H7 (cell line): ENCODE measurements around the gene JSRP1. TPM values are rescaled to one million over a fixed set of nuclear protein-coding genes. Genes with fewer than 3 reads are reported as not detected.
"Not testable (repeated sequence)": the region's sequence is repeated elsewhere in the genome, so short reads cannot be mapped to it uniquely, and the experiment has no call there.

ENCODE experiments used
- DNase-seq: peaks from one replicate; pipeline ENCODE4 v3.0.0; 2012
- H3K27me3 ChIP-seq: 2 replicates; pipeline ENCODE4 v1.6.0; 2011; ENCODE audit warnings: mild to moderate bottlenecking, low read length; ENCODE audit not compliant: control insufficient read depth, insufficient read depth
- H3K36me3 ChIP-seq: replicated peaks from 2 replicates; pipeline ENCODE4 v1.5.1; 2011; ENCODE audit warnings: low read length; ENCODE audit not compliant: control insufficient read depth, insufficient read depth
- H3K4me3 ChIP-seq: 2 replicates; pipeline ENCODE4 v1.5.1; 2011; ENCODE audit warnings: low read depth, mild to moderate bottlenecking, control low read depth, low read length, moderate library complexity; ENCODE audit not compliant: insufficient read depth
- total RNA-seq: library from RNA; depleted of rRNA; stranded (reverse); fragments of >200 nt; shearing (Covaris generic); gene quantifications from 2 replicates; pipeline ENCODE4 v1.2.3, GENCODE V29; 2014

Gene JSRP1
- total RNA-seq, 1 experiment from 2014 or later: not detected

DNA sequence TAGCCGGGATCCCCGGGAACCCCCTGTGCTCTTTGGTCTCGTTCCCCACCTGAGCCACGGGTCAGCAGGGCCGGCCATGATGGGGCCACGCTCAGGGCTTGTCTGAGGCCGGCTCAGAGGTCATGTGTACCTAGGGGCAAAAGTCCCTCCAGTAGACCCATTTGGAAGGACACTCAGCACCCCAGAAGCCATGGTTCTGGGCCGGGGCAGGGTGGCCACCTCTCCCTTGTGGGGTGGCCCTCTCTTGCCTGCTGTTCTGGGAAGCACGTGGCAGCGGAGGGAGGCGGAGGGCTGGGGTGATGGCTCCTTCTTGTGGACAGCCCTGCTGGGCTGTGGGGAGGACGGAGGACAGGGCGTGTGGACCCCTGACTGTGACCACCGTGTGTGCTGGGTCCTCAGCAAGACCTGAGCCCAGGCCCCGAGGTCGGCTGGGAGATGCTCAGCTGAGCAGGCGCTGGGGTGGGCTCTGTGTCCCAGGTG lies 32.2 kb upstream of the JSRP1 start:
- no peak for DNase-seq
- H3K36me3 ChIP-seq: no peaks in the 10 kb centered on the region
- H3K27me3 ChIP-seq: peaks cover 33% of the 10 kb centered on the region; the same call in 1 of the 2 replicates

GRCh38 chr19:2287585-2288337 lies 31.5 kb upstream of the JSRP1 start:
- peaks cover 36% of the 10 kb centered on the region; the same call in 1 of the 2 replicates for H3K27me3 ChIP-seq
- DNase-seq: no peak
- no peak overlapping the region for H3K4me3 ChIP-seq
- no peaks in the 10 kb centered on the region for H3K36me3 ChIP-seq

More for the DNA sequence above, 32.2 kb upstream of the JSRP1 start:
- no peak overlapping the region for H3K4me3 ChIP-seq

GRCh38 chr19:2286402-2287140 lies 30.4 kb upstream of the JSRP1 start:
- H3K27me3 ChIP-seq: peaks cover 38% of the 10 kb centered on the region
- DNase-seq: no peak
- H3K4me3 ChIP-seq: no peak overlapping the region
- H3K36me3 ChIP-seq: no peaks in the 10 kb centered on the region

GRCh38 chr19:2283835-2284507 lies 27.8 kb upstream of the JSRP1 start:
- peaks cover 14% of the 10 kb centered on the region for H3K27me3 ChIP-seq
- H3K4me3 ChIP-seq: no peak overlapping the region
- no peak for DNase-seq
- H3K36me3 ChIP-seq: no peaks in the 10 kb centered on the region

DNA sequence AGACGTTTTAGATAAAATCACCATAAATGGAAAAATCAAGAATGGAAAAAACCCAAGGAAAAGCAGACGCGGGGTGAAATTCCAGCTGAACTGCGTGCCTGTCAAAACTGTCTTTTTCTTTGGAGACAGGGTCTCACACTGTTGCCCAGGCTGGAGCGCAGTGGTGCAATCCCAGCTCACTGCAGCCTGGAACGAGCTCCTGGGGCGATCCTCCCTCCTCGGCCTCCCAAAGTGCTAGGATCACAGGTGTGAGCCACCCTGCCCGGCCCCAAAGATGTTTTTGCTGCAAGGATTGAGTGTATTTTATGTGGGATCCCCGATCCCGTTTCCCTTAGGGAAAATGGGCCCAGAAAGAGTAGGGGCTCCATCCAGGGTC lies 26.6 kb upstream of the JSRP1 start:
- H3K36me3 ChIP-seq: no peaks in the 10 kb centered on the region
- no peak for DNase-seq
- peaks cover 10% of the 10 kb centered on the region for H3K27me3 ChIP-seq
- H3K4me3 ChIP-seq: no peak overlapping the region; the same call in 1 of the 2 replicates

DNA sequence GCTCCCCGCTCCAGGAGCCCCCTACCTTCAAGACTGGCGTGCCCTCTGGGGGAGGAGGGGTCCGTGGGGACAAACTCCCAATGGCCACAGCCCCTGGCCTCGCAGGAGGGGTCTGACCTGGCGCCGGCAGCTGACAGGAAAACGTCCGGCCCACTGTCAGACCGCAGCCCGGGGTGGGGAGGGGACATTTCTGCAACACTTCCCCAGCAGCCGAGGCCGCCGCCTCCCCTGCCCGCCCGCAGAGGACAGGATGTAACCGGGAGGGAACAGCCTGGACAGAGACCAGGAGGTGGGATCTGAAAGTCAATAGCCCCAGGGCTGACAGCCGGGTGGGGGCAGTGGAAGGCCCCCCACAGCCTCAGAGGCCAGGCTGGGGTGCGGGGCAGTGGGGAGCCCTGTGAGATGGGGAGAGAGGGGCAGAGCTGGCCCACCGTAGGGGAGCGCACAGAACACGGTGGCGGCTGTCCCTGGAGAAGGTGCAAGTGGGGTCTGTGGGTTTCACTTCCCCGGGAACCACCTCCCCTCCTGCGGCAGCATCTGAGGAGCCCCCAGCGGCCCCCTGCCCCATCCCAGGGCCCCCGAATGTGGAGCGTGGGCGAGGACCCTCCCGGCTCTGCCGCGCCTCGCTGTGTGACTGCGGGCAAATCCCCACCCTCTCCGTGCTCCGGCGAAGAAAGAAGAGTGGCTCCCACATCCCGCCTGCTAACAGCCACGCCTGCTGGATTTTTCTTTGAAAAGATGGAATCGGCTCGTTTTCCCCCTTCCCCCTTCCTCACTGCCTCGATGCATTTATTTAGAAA lies 26.0 kb upstream of the JSRP1 start, which contains the start of gene PEAK3:
Gene PEAK3, minus strand, starts transcription at position 114 of the 800 bp plus-strand sequence. CDS start 1,244 bp downstream, outside the sequence.
- Histone ChIP-seq H3K36me3 (no peaks in the 10 kb centered on the region), H3K4me3 (peak within 1 kb of the TSS; percentile 45), H3K27me3 (peaks cover 10% of the 10 kb centered on the region)
- peak; percentile 90 for DNase-seq

DNA sequence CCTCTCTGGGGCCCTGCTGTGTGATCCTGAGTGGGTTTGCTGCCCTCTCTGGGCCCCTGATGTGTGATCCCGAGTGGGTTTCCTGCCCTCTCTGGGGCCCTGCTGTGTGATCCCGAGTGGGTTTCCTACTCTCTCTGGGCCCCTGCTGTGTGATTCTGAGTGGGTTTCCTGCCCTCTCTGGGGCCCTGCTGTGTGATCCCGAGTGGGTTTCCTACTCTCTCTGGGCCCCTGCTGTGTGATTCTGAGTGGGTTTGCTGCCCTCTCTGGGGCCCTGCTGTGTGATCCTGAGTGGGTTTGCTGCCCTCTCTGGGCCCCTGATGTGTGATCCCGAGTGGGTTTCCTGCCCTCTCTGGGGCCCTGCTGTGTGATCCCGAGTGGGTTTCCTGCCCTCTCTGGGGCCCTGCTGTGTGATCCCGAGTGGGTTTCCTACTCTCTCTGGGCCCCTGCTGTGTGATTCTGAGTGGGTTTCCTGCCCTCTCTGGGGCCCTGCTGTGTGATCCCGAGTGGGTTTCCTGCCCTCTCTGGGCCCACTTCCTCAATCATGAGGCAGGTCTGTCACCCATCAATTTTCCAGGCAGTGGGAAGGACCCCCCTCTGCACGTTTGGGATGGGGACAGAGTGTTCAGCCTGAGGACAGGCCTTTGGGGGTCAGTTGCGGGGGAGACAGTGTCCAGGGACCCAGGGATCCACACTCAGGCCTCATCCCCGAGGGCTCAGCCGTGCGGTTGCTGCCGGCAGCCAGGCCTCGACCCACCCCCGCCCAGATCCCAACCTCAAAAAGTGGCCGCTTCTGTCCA lies 25.2 kb upstream of the JSRP1 start:
- H3K4me3 ChIP-seq: peak overlapping the region; percentile 45
- not testable (repeated sequence) for H3K27me3 ChIP-seq, DNase-seq, H3K36me3 ChIP-seq

- H3K4me3 ChIP-seq: no peak overlapping the region
- peaks cover 10% of the 10 kb centered on the region for H3K27me3 ChIP-seq
- peak; percentile 70 for DNase-seq
Observed at GRCh38 chr19:2280633-2281264, 24.5 kb upstream of the JSRP1 start.

DNA sequence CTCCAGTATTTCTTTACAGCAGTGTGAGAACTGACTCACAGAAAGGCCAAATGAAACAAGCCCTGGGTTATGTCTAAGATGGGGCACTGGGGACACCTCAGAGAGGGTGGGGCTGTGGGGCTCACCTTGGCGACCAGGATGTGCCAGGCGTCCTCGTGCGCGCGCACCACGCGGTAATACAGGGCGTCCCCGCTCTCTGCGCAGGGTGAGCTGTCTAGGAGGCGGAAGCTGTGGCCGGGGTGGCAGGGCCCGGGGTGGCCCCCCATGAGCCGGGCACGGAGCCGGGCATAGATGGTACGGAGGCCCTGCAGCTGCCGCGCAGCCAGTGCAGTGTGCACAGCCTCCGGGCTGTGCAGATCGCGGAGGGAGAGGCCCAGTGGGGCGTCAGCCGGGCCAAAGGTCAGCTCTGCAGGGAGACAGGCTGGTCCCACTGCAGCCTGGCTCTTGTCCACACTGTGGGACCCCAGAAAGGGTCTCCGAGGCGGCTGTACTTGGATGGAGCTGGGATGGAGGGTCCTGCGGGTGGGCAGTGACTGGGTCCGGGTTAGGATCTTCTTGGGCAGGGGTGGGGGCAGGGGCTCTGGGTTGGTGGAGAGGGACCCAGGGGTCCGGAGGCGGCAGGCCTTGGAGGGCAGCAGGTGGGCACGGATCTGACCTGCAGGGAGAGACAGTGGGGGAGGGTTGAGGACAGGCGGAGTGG lies 22.4 kb upstream of the JSRP1 start:
- peak; percentile 65 for DNase-seq
- peaks cover 1% of the 10 kb centered on the region for H3K36me3 ChIP-seq
- H3K27me3 ChIP-seq: peaks cover 10% of the 10 kb centered on the region
- H3K4me3 ChIP-seq: no peak overlapping the region

More at GRCh38 chr19:2280633-2281264, 24.5 kb upstream of the JSRP1 start:
- H3K36me3 ChIP-seq: no peaks in the 10 kb centered on the region

DNA sequence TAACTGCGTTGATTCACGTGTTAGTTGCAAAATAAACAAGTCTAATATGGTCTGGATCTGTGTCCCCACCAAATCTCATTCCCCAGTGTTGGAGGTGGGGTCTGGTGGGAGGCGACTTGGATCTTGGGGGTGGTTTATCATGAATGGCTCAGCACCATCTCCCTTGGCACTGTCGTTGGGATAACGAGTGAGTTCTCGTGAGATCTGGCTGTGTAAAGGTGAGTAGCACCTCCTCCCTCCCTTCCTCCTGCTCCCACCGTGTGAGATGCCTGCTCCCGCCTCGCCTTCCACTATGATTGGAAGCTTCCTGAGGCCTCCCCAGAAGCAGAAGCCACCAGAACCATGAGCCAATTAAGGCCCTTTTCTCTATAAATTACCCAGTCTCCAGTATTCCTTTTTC lies 20.9 kb upstream of the JSRP1 start:
- Histone ChIP-seq H3K27me3 (no peaks in the 10 kb centered on the region; the same call in none of the 2 replicates), H3K4me3 (no peak overlapping the region)
- DNase-seq: no peak

DNA sequence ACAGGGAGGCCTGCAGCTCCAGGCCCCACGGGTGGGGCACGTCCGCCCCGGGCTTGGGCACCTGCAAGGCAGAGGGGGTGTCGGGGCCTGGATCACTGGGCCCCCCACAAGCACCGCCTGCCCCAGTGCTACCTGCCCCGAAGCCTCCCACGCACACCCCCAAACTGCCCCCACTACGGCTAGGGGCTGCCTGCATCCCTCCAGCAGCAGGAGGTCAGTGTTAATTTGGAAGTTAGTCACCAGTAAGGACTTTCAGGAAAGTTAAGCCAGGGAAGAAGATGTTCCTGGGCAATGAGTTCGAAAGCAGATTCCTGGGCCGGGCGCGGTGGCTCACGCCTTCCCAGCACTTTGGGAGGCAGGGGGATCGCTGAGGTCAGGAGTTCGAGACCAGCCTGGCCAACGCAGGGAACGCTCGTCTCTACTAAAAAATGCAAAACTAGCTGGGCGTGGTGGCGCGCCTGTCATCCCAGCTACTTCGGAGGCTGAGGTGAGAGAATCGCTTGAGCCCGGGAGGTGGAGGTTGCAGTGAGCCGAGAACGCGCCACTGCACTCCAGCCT lies 20.3 kb upstream of the JSRP1 start:
- H3K4me3 ChIP-seq: no peak overlapping the region
- peaks cover 7% of the 10 kb centered on the region for H3K36me3 ChIP-seq
- DNase-seq: no peak
- no peaks in the 10 kb centered on the region for H3K27me3 ChIP-seq

More for the DNA sequence above, 20.9 kb upstream of the JSRP1 start:
- peaks cover 4% of the 10 kb centered on the region for H3K36me3 ChIP-seq
